HG03280 (cell line): Measurements from ENCODE around the gene RPL7A.
"Not testable (repeated sequence)": the region's sequence is repeated elsewhere in the genome, so short reads cannot be mapped to it uniquely, and the experiment has no call there.

Source experiments
- ATAC-seq: cut with Tn5 transposase; IDR thresholded peaks from one replicate; pipeline ENCODE4 v1.9.1; 2021; ENCODE audit warnings: mild to moderate bottlenecking, moderate library complexity; ENCODE audit not compliant: unreplicated experiment

Gene RPL7A

DNA sequence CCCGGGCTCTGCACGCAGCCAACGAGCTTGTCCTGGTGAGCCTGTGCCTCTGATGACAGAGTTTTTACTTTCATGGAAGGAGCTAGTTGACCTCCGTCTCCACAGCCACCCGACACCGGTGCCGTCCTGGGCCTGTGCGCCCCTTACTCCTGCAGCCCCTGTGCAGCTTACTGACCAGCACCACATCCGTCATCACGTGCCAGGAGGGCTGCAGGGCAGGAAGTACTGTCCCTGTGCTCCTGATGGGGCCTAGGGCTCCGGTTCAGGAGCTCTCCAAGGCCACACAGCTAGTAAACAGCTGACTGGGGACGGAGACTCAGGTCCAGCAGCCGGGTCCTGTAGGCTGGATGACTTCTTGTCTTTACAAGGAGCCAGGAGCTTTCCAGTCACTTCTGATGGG lies 38.3 kb downstream of the RPL7A start:
- no peak for ATAC-seq

DNA sequence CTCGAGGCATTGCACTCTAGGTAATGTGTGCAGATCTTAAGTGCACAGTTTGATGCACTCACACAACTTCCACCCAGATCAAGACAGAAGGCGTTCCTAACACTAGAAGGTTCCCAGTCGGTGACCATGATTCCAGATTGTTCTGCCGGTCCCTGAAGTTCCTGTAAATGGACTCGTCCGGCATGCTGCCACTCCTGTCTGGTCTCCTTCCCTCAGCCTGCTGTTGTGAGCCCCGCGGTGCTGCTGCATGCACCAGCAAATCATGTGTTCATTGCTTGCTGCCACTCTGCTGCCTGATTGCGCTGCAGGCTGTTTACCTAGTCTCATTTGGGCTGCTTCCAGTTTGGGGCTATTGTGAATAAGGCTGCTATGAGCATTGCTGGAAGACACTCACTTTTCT lies 39.7 kb downstream of the RPL7A start:
- ATAC-seq: no peak

DNA sequence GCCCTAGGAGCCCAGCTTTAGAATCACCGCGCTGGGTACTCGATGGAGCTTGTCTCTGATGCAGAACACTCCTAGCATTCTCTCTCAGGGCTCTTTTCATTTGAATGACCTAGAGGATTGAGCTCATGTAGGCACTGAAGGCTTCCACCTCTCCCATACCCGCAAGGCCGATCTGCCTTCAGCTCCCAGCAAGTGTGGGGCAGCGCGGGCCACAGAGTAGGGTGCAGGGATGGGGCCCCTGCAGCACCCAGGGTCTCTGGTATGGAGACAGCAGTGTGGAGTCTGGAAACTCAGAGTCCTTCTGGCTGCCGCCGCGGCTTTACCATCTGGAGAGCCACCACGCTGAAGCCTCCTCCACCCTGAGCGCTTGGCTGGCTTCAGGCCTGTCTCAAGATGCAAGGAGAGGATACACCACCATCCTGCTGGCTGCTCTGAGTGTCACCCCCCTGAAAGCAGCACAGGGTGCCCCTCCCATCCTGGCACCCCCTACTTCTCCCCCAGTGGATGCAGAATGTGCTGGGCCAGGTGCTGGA lies 41.1 kb downstream of the RPL7A start:
- no peak for ATAC-seq

DNA sequence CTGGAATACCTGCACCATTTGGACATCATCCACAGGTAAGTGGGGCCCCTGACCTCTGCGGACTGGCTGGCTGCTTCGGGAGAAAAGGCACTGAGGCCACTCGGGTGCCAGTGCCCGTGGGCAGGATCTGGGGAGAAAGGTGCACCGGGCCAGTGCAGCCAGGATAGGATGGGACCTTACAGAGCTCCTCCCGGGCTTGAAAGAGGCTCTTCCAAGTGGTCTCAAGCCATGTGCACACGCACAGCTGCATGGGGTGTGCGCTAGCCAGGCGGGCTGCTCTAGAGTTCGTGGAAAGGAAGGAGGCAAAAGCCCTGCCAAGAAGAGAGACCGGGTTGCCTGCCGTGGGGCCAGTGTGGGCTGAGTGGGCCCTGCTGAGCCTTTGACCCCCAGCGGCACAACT lies 41.5 kb downstream of the RPL7A start:
- no peak for ATAC-seq

DNA sequence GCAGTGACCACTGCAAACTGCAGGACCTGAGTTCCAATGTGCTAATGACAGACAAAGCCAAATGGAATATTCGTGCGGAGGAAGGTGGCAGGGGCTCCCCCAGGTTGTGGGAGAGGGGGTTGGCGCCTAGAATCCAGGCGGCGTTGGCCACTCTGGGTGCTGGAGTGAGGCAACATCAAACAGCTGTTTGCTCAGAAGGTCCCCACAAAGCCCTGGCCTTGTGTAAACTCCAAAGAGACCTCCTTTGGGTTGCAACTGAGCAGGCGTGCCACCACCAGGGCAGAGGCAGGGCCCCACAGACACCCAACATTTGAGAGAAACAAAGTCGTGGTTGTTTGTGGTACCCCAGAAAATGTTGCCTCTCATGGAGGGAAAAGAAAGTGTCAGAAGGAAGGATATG lies 42.7 kb downstream of the RPL7A start:
- ATAC-seq: no peak

DNA sequence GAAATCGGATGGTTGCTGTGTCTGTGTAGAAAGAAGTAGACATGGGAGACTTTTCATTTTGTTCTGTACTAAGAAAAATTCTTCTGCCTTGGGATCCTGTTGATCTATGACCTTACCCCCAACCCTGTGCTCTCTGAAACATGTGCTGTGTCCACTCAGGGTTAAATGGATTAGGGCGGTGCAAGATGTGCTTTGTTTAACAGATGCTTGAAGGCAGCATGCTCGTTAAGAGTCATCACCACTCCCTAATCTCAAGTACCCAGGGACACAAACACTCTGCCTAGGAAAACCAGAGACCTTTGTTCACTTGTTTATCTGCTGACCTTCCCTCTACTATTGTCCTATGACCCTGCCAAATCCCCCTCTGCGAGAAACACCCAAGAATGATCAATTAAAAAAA lies 43.4 kb downstream of the RPL7A start:
- ATAC-seq: not testable (repeated sequence)

DNA sequence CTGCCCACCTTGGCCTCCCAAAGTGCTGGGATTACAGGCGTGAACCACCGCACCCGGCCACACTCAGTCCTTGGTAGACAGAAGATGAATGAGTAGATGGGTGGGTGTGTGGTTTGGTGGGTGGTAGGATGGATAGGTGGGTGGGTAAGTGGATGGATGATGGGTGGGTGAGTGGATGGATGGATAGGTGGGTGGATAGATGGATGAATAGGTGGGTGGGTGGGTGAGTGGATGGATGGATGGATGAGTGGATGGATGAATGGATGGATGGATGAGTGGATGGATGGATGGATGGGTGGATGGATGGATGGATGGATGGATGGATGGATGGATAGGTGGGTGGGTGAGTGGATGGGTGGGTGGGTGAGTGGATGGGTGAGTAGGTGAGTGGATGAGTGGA lies 44.3 kb downstream of the RPL7A start:
- ATAC-seq: not testable (repeated sequence)

DNA sequence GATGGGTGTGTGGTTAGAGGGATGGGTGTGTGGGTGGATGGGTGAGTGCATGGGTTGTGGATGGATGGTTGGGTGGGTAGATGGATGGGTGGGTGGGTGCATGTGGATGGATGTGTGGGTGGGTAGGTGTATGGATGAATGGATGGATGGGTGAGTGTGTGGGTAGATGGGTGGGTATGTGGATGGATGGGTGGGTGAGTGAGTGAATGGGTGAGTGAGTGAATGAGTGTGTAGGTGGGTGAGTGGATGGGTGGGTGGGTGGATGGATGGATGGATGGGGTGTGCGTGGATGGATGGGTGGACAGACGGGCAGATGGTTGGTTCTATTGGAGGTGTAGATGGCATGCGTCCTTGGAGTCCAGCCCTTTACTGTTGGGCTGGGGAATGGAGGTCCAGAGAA lies 45.4 kb downstream of the RPL7A start:
- no peak for ATAC-seq

DNA sequence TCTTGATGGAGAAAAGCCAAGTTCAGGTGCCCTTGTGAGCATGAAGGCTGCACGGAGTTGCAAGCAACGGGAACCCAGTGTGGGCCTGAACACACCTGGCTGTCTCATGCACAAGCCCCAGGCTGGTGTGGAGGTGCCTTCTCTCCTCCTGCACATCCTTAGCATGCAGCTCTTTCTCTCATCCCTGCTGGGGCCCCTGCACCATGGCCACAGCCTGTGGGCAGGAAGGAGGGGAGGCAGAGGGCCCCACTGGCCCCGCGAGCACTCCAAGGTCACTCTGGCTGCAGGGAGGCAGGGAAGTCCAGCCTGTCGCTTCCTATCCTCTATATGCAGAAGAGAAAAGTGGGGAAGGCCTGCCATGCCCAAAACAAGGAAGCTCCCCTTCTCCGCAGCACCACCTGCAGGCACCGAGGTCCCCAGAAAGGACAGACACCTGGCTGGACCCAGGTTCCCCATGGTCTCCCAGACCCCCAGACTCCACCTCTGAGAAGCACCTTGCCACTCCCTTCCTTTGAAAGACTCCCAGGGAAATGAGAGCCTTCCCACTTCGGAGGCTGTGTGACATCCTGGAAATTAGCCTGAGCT lies 46.8 kb downstream of the RPL7A start:
- no peak for ATAC-seq

DNA sequence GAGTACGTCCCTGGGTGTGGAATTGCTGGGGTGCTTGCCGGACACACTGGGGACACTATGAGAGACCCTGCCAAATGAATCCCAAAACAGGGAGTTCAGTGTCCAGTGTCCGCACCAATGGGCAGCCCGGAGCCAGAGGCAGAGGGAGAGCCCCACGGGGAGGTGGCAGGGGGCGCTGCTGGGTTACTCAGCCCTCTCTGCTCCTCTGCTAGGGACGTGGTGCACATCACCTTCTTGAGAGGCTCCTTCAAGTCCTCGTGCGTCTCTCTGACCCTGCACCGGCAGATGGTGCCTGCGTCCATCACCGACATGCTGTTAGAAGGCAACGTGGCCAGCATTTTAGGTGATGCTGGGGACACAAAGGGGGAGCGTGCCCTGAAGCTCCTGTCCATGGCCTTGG lies 48.9 kb downstream of the RPL7A start:
- ATAC-seq: no peak

DNA sequence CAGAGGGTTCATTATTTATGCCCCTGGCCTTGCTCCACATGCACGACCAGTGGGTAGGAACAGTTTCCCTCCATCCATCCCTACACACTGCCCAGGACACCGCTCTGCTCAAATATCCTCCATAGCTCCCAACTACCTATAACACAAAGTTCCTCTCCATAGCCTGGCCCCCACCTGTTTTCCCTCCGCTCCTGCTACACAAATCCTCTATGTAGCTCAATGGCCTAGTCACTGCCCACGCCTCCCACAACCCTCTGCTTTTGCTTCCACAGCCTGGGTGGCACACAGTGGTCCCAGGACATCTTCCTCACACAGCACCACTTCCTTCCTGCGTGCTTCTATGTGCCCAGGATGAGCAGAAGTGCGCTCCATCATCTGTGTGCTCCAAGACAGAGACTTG lies 49.4 kb downstream of the RPL7A start:
- ATAC-seq: no peak

DNA sequence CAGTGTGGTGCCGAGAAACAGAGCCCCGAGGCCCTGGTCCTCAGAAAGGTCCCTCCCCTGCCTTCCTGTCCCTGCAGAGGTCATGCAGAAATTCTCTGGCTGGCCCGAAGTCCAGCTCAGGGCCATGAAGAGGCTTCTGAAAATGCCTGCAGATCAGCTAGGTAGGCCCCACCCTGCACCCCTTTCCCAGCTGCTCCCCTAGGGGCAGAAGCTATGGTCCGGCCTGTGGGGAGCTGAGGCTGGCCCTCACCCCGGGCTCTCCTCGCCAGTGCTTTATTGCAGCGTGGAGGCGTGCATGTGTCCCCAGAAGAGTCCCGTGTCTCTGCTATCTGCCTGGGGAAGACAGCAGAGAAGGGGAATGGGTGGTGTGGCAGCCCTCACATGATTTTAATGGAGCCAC lies 49.9 kb downstream of the RPL7A start:
- ATAC-seq: no peak

DNA sequence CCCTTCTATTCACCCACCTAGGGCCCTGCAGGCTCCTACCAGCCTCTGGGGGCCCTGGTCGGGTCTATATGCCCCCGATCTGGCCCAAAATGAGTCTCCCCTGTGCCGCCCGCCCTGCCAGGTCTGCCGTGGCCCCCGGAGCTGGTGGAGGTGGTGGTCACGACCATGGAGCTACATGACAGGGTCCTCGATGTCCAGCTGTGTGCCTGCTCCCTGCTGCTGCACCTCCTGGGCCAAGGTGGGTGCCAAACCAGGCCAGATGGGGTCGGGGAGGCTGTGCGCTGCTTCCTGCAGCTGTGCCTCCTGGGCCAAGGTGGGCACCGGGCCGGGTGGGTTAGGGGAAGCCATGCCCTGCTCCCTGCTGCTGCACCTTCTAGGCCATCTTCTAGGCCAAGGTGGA lies 52.3 kb downstream of the RPL7A start:
- no peak for ATAC-seq
